Endodermal cell (in vitro differentiated cells): ENCODE results near the gene GEMIN4. TPM values are rescaled to one million over a fixed set of nuclear protein-coding genes. Genes with fewer than 3 reads are reported as not detected.
"Not testable (repeated sequence)": the region's sequence is repeated elsewhere in the genome, so short reads cannot be mapped to it uniquely, and the experiment has no call there.

Experiments used
- DNase-seq: peaks from one replicate; pipeline ENCODE4 v3.0.0-alpha.2; 2017
- H3K27ac ChIP-seq: 2 replicates; pipeline ENCODE4 v1.5.1; 2013; ENCODE audit warnings: mild to moderate bottlenecking, low read depth, low read length, moderate library complexity
- H3K27me3 ChIP-seq: 2 replicates; pipeline ENCODE4 v1.6.1; 2013; ENCODE audit warnings: mild to moderate bottlenecking, low read length, moderate library complexity; ENCODE audit not compliant: insufficient read depth, control insufficient read depth, poor library complexity, severe bottlenecking
- H3K36me3 ChIP-seq: 2 replicates; pipeline ENCODE4 v1.7.0; 2013; ENCODE audit warnings: mild to moderate bottlenecking, low read length, moderate library complexity; ENCODE audit not compliant: control insufficient read depth, insufficient read depth
- H3K4me1 ChIP-seq: one replicate; pipeline ENCODE4 v1.7.0; 2013; ENCODE audit warnings: low read length; ENCODE audit not compliant: control insufficient read depth, insufficient read depth
- H3K4me3 ChIP-seq: 2 replicates; pipeline ENCODE4 v1.5.1; 2013; ENCODE audit warnings: mild to moderate bottlenecking, low read length, moderate library complexity
- H3K9ac ChIP-seq: 2 replicates; pipeline ENCODE4 v1.6.1; 2013; ENCODE audit warnings: mild to moderate bottlenecking, low read length, moderate library complexity; ENCODE audit not compliant: poor library complexity, severe bottlenecking; ENCODE audit errors: extremely low read depth
- H3K9me3 ChIP-seq: 2 replicates; pipeline ENCODE4 v1.6.1; 2013; ENCODE audit warnings: mild to moderate bottlenecking, low read length, moderate library complexity; ENCODE audit not compliant: control insufficient read depth
- H3K27ac Mint-ChIP-seq: 2 replicates; pipeline ENCODE4 v1.8.0; 2020; ENCODE audit warnings: mixed read lengths
- H3K27me3 Mint-ChIP-seq: 2 replicates; pipeline ENCODE4 v1.8.0; 2021; ENCODE audit warnings: mild to moderate bottlenecking, mixed read lengths; ENCODE audit not compliant: insufficient read depth
- H3K36me3 Mint-ChIP-seq: 2 replicates; pipeline ENCODE4 v1.8.0; 2020; ENCODE audit warnings: low read depth, mixed read lengths
- H3K4me1 Mint-ChIP-seq: 2 replicates; pipeline ENCODE4 v1.8.0; 2020; ENCODE audit warnings: mixed read lengths
- H3K4me3 Mint-ChIP-seq: 2 replicates; pipeline ENCODE4 v1.8.0; 2020; ENCODE audit warnings: mild to moderate bottlenecking, moderate library complexity, mixed read lengths
- H3K9me3 Mint-ChIP-seq: 2 replicates; pipeline ENCODE4 v1.8.0; 2020; ENCODE audit warnings: mild to moderate bottlenecking, mixed read lengths
- CTCF ChIP-seq: fragments of 200-600 bp; sonication (generic); conservative IDR thresholded peaks from 2 replicates; pipeline ENCODE4 v1.5.0; 2021; ENCODE audit warnings: antibody characterized with exemption, mild to moderate bottlenecking
- WGBS, 2 experiments: methylation state at CpG; one replicate each; pipeline versions ENCODE4 v1.1.5 to v1.1.7; 2013; ENCODE audit warnings: missing lambda C conversion rate in 2 of 2, mixed read lengths in 1 of 2; ENCODE audit not compliant: insufficient coverage in 1 of 2, insufficient read length in 1 of 2; 5-methylcytosine and 5-hydroxymethylcytosine counted together
- total RNA-seq, 2 donors: library from RNA; stranded (reverse); fragmentation: NEBNext Ultra II Directional in 1 of 2; extraction: Animal tissue kit (Norgen Biotek cat#: 25700) in 1 of 2; gene quantifications; 2 replicates in 1 of 2; 3 replicates in 1 of 2; pipeline ENCODE4 v1.2.1, GENCODE V29; 2021

GEMIN4 gene
- total RNA-seq, 2 donors from 2014 or later = 30.3 to 36.2 TPM

DNA sequence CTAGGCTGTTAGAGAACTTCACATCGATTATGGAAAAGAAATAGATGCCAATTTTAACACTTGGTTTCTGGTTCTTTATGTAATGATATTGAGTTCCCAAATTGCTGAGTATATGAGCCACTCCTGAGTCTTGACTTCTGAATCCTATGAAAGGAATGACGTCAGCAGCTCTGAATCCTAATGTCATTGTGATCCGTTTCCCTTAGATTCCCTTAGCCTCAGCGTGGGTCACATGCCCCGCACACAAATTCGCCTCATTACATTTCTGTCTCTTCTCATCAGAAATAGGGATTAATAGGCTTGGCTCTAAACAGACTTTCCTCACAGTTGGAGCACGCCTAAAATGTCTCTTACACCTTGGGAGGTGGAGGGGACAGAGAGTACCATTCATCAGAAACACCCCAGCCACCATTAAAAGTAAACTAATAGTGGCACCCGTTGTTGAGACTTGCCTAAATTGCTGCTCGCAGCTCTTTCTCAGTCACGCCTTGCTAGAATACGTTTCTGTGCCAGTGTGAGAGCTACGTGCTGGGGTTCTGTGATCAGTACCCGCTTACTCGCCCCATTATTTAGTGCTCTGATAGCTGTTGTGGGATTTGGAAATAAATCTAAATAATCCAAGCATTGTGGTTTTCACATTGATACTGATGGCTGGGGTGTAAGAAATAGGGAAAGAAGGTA lies 37.2 kb upstream of the GEMIN4 start:
- Histone ChIP-seq H3K4me1 (no peaks in the 10 kb centered on the region), H3K27me3 (no peaks in the 10 kb centered on the region), H3K27ac (no peak overlapping the region), H3K9ac (no peak overlapping the region), H3K4me3 (no peak overlapping the region), H3K9me3 (no peaks in the 10 kb centered on the region), H3K36me3 (peaks cover 53% of the 10 kb centered on the region)
- 97 to 99% methylated on average over 13 to 14 of the region's 14 CpGs for WGBS, 2 experiments
- Mint-ChIP-seq H3K27ac (peak overlapping the region; percentile 35), H3K36me3 (peaks cover 53% of the 10 kb centered on the region), H3K9me3 (no peaks in the 10 kb centered on the region), H3K4me1 (peaks cover 9% of the 10 kb centered on the region), H3K4me3 (no peak overlapping the region), H3K27me3 (no peaks in the 10 kb centered on the region)
- TF ChIP-seq CTCF = no peak
- no peak for DNase-seq

DNA sequence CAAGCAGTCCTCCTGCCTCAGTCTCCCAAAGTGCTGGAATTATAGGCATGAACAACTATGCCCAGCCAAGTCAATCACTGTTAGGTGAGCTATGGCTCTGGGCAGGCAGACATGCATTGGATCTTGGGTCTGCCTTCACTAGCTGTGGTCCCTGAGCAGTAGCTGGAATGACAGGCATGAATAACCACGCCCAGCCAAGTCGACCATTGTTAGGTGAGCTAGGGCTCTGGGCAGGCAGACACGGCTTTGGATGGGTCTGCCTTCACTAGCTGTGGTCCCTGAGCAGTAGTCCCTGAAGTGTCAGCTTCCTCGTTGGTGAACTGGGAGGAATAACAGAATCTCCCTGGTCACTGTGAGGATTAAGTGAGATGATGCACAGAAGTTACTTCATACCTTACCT lies 36.5 kb upstream of the GEMIN4 start:
- no peak overlapping the region for H3K4me3 Mint-ChIP-seq
- 92 to 96% methylated on average over 4 of the region's 4 CpGs for WGBS, 2 experiments
- no peak overlapping the region for H3K4me3 ChIP-seq
- no peaks in the 10 kb centered on the region for H3K27me3 ChIP-seq
- no peaks in the 10 kb centered on the region for H3K9me3 Mint-ChIP-seq
- no peaks in the 10 kb centered on the region for H3K9me3 ChIP-seq
- DNase-seq = no peak
- H3K4me1 ChIP-seq = peaks cover 2% of the 10 kb centered on the region
- H3K27ac Mint-ChIP-seq = no peak overlapping the region
- H3K27me3 Mint-ChIP-seq = no peaks in the 10 kb centered on the region
- peaks cover 56% of the 10 kb centered on the region for H3K36me3 ChIP-seq
- no peak overlapping the region for H3K9ac ChIP-seq
- no peak overlapping the region for H3K27ac ChIP-seq
- no peak for TF ChIP-seq CTCF
- peaks cover 57% of the 10 kb centered on the region for H3K36me3 Mint-ChIP-seq
- H3K4me1 Mint-ChIP-seq = peaks cover 6% of the 10 kb centered on the region

GRCh38 chr17:787641-788221 lies 35.7 kb upstream of the GEMIN4 start:
- Histone ChIP-seq H3K9ac (no peak overlapping the region), H3K4me1 (peaks cover 2% of the 10 kb centered on the region), H3K4me3 (no peak overlapping the region), H3K9me3 (no peaks in the 10 kb centered on the region), H3K27ac (no peak overlapping the region), H3K36me3 (peaks cover 62% of the 10 kb centered on the region), H3K27me3 (no peaks in the 10 kb centered on the region)
- 95 to 96% methylated on average over 10 to 12 of the region's 12 CpGs for WGBS, 2 experiments
- no peak for TF ChIP-seq CTCF
- peaks cover 57% of the 10 kb centered on the region for H3K36me3 Mint-ChIP-seq
- no peak overlapping the region for H3K4me3 Mint-ChIP-seq
- no peak for DNase-seq
- no peaks in the 10 kb centered on the region for H3K27me3 Mint-ChIP-seq
- peaks cover 9% of the 10 kb centered on the region for H3K4me1 Mint-ChIP-seq
- H3K27ac Mint-ChIP-seq = no peak overlapping the region
- no peaks in the 10 kb centered on the region for H3K9me3 Mint-ChIP-seq

- peaks cover 14% of the 10 kb centered on the region for H3K4me1 Mint-ChIP-seq
- WGBS, 2 experiments = 76 to 91% methylated on average over 4 to 7 of the region's 7 CpGs
- peaks cover 38% of the 10 kb centered on the region for H3K36me3 Mint-ChIP-seq
- H3K36me3 ChIP-seq = peaks cover 44% of the 10 kb centered on the region
- not testable (repeated sequence) for H3K4me3 Mint-ChIP-seq, H3K27ac ChIP-seq, H3K9ac ChIP-seq, H3K27ac Mint-ChIP-seq, H3K9me3 ChIP-seq, H3K9me3 Mint-ChIP-seq, H3K4me3 ChIP-seq, DNase-seq, H3K27me3 ChIP-seq, H3K4me1 ChIP-seq, H3K27me3 Mint-ChIP-seq
Observed at GRCh38 chr17:785901-786300, 33.8 kb upstream of the GEMIN4 start.
